ENCODE results near the gene NFYC.

NFYC gene

DNA sequence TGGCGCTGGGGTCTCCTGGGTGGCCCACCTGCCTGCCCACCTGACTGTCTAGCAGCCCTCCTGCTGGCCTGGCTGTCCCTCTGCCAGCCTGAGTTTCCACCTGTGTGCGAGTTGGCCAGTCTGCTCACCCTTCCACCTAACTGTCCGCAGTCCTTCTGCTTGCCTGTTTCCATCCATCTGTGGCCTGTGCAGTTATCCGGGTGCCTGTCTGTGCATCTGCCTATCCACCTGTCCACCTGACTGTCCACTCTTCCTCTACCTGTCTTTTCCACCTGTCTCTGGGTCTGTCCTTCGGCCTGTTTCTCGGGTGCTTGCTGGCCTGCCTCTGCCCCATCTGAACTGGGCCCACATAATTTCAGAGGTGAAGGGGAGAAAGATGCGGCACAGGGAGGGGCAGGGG, 93.9 kb downstream of the NFYC start:
- no peaks in the 10 kb centered on the region for H3K27me3 ChIP-seq (ENCODE audit: insufficient read depth, low read length, poor library complexity)
- H3K4me1 ChIP-seq (ENCODE audit: insufficient read depth, low read length), result no peaks in the 10 kb centered on the region
- no peaks in the 10 kb centered on the region for H3K9me3 ChIP-seq (ENCODE audit: insufficient read depth, low read length, severe bottlenecking)
- no peak overlapping the region for H3K4me2 ChIP-seq (ENCODE audit: insufficient read depth, low read length)
- no peak overlapping the region for H2AFZ ChIP-seq (ENCODE audit: low read depth, low read length)
- H3K4me3 ChIP-seq (ENCODE audit: low read depth in 1 of 2, low read length in 2 of 2), result no peak overlapping the region
- no peak overlapping the region for H3K9ac ChIP-seq (ENCODE audit: low read depth, low read length)
- TF ChIP-seq, protein P1, sequence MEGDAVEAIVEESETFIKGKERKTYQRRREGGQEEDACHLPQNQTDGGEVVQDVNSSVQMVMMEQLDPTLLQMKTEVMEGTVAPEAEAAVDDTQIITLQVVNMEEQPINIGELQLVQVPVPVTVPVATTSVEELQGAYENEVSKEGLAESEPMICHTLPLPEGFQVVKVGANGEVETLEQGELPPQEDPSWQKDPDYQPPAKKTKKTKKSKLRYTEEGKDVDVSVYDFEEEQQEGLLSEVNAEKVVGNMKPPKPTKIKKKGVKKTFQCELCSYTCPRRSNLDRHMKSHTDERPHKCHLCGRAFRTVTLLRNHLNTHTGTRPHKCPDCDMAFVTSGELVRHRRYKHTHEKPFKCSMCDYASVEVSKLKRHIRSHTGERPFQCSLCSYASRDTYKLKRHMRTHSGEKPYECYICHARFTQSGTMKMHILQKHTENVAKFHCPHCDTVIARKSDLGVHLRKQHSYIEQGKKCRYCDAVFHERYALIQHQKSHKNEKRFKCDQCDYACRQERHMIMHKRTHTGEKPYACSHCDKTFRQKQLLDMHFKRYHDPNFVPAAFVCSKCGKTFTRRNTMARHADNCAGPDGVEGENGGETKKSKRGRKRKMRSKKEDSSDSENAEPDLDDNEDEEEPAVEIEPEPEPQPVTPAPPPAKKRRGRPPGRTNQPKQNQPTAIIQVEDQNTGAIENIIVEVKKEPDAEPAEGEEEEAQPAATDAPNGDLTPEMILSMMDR (IDR thresholded peaks at IDR 0.05; ENCODE audit: borderline replicate concordance, extremely low read depth, low read length, poor library complexity, severe bottlenecking), result no peak
- no peak for TF ChIP-seq EZH2 (IDR thresholded peaks at IDR 0.05; ENCODE audit: borderline replicate concordance, low read depth, low read length, severe bottlenecking)
- DNase-seq (no peak), ATAC-seq (ENCODE audit: insufficient read depth, low read depth) (no peak)
- peaks cover 4% of the 10 kb centered on the region; the same call in 1 of the 2 replicates for H4K20me1 ChIP-seq (ENCODE audit: insufficient read depth, low read length)
- H3K36me3 ChIP-seq (ENCODE audit: insufficient read depth, low read length), result no peaks in the 10 kb centered on the region
- H3K79me2 ChIP-seq (ENCODE audit: insufficient read depth, low read length), result no peaks in the 10 kb centered on the region
- no peak overlapping the region for H3K27ac ChIP-seq (ENCODE audit: low read length)

DNA sequence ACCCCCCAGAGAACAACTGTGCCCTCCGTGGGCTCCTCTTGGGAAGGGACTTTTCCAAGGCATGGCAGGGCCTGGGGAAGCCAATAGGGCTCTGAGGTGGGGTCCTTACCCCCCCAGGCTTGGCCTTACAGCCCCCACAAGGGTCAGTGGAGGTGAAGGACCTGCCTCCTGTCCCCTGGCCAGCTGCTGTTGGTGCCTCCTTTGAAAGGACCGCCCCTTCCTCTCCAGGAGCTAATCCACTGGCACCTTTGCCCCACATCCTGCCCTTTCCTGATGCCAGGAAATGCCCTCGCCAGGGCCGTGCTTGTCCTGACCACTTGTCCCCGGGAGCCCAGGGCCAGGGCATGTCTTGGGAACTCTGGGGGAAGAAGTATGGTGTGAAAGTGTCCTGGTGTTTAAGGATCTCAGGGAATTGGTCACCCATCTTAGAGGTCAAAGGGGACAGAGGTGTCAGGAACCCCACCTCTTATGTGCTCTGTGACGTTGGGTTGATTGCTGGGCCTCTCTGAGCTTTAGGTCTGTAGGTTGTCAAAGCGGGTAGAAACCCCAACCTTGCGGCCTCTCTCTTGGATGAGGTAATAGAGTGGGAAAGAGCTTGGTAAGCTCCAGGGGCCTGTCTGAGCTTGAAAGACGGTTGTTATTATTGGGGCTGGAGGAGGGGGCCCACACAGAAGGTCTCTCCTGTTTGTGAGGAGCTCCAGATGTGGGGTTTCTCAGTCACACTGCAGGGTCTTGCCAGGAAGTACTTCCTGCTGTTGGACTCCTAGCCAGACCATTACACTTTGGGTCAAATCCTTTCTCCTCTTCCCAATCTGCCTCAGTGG, 94.9 kb downstream of the NFYC start:
- Histone ChIP-seq H3K4me1 (ENCODE audit: insufficient read depth, low read length) (no peaks in the 10 kb centered on the region), H3K27ac (ENCODE audit: low read length) (no peak overlapping the region), H3K36me3 (ENCODE audit: insufficient read depth, low read length) (no peaks in the 10 kb centered on the region), H3K4me2 (ENCODE audit: insufficient read depth, low read length) (no peak overlapping the region), H3K79me2 (ENCODE audit: insufficient read depth, low read length) (no peaks in the 10 kb centered on the region), H4K20me1 (ENCODE audit: insufficient read depth, low read length) (peaks cover 4% of the 10 kb centered on the region; the same call in 1 of the 2 replicates), H3K9ac (ENCODE audit: low read depth, low read length) (no peak overlapping the region), H3K27me3 (ENCODE audit: insufficient read depth, low read length, poor library complexity) (no peaks in the 10 kb centered on the region), H3K9me3 (ENCODE audit: insufficient read depth, low read length, severe bottlenecking) (no peaks in the 10 kb centered on the region), H2AFZ (ENCODE audit: low read depth, low read length) (no peak overlapping the region), H3K4me3 (ENCODE audit: low read depth in 1 of 2, low read length in 2 of 2) (no peak overlapping the region)
- ATAC-seq (ENCODE audit: insufficient read depth, low read depth) (no peak), DNase-seq (no peak)
- no peak for TF ChIP-seq EZH2 (IDR thresholded peaks at IDR 0.05; ENCODE audit: borderline replicate concordance, low read depth, low read length, severe bottlenecking)
- TF ChIP-seq, protein P1 (IDR thresholded peaks at IDR 0.05; ENCODE audit: borderline replicate concordance, extremely low read depth, low read length, poor library complexity, severe bottlenecking), result no peak

DNA sequence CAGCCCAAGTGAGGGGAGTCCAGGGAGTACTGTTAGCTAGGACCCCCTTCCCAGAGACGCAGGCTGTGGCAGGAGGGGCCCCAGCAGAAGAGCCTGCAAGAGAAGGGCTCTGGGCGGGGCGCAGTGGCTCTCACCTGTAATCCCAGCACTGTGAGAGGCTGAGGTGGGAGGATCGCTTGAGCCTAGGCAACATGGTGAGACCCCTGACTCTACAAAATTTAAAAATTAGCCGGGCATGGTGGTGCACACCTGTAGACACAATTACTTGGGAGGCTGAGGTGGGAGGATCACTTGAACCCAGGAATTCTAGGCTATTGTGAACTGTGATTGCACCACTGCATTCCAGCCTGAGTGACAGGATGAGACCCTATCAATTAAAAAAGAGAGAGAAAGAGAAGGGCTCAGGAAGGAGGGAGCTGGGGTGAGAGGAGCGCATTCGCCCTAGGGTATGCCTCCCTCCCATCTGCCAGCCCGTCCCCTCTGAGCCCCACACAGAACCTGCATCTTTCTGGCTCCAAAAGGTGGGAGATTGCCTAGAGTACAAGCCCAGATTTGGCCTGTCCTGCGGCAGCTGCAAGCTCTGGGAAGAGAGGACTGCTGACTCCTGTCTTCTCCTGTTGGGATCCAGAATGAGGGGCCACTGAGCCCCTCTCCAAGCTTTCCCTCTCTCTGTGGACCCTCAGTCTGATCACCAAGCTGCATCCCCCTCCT, 95.6 kb downstream of the NFYC start:
- H3K4me2 ChIP-seq (ENCODE audit: insufficient read depth, low read length), result no peak overlapping the region
- H3K4me1 ChIP-seq (ENCODE audit: insufficient read depth, low read length), result no peaks in the 10 kb centered on the region
- ATAC-seq (ENCODE audit: insufficient read depth, low read depth), result no peak
- H2AFZ ChIP-seq (ENCODE audit: low read depth, low read length), result no peak overlapping the region
- no peaks in the 10 kb centered on the region for H3K79me2 ChIP-seq (ENCODE audit: insufficient read depth, low read length)
- H3K9me3 ChIP-seq (ENCODE audit: insufficient read depth, low read length, severe bottlenecking), result no peaks in the 10 kb centered on the region
- H3K27ac ChIP-seq (ENCODE audit: low read length), result no peak overlapping the region
- no peak for TF ChIP-seq EZH2 (IDR thresholded peaks at IDR 0.05; ENCODE audit: borderline replicate concordance, low read depth, low read length, severe bottlenecking)
- TF ChIP-seq, protein P1 (IDR thresholded peaks at IDR 0.05; ENCODE audit: borderline replicate concordance, extremely low read depth, low read length, poor library complexity, severe bottlenecking), result no peak
- H3K4me3 ChIP-seq (ENCODE audit: low read depth in 1 of 2, low read length in 2 of 2), result no peak overlapping the region
- H3K9ac ChIP-seq (ENCODE audit: low read depth, low read length), result no peak overlapping the region
- no peaks in the 10 kb centered on the region for H3K27me3 ChIP-seq (ENCODE audit: insufficient read depth, low read length, poor library complexity)
- peaks cover 4% of the 10 kb centered on the region; the same call in 1 of the 2 replicates for H4K20me1 ChIP-seq (ENCODE audit: insufficient read depth, low read length)
- no peaks in the 10 kb centered on the region for H3K36me3 ChIP-seq (ENCODE audit: insufficient read depth, low read length)
- no peak for DNase-seq

Data from DND-41 (cell line).